Measurements from ENCODE around the gene TTLL11. TPM values are rescaled to one million over a fixed set of nuclear protein-coding genes. Genes with fewer than 3 reads are reported as not detected.
A peak's percentile ranks its signal among the peaks of the same experiment; 100 is the strongest.

TTLL11 gene
- polyA plus RNA-seq, 1 of the 3 experiments (the other 2 are of a cell fraction): 6.8 TPM

- Histone ChIP-seq H3F3A (replicated peaks; ENCODE audit: insufficient read depth) (no peaks in the 10 kb centered on the region), H3K36me3 (replicated peaks in 1 of 2; ENCODE audit: control insufficient read depth in 1 of 2, insufficient read depth in 2 of 2, low read length in 1 of 2) (no peaks in the 10 kb centered on the region), H3K9ac (no peak overlapping the region), H3K4me2 (no peak overlapping the region), H3K79me2 (ENCODE audit: insufficient read depth) (no peaks in the 10 kb centered on the region), H3K4me1 (ENCODE audit: control insufficient read depth in 1 of 2, insufficient read depth in 2 of 2, low read depth in 1 of 2, low read length in 1 of 2) (no peaks in the 10 kb centered on the region; a peak in 1 of 4 replicates), H2AFZ (ENCODE audit: low read depth) (no peak overlapping the region), H3K9me2 (no peaks in the 10 kb centered on the region), H3K27ac (ENCODE audit: low read depth in 2 of 2, low read length in 1 of 2) (no peak overlapping the region), H3K4me3 (ENCODE audit: low read depth in 2 of 2, low read length in 1 of 2) (no peak overlapping the region), H3K27me3 (ENCODE audit: insufficient read depth) (peaks cover 9% of the 10 kb centered on the region; the same call in 1 of the 2 replicates), H4K20me1 (ENCODE audit: insufficient read depth) (no peaks in the 10 kb centered on the region), H3K9me3 (no peaks in the 10 kb centered on the region)
- WGBS (ENCODE audit: low lambda C conversion rate): 73% methylated on average over 7 of the region's 9 CpGs
- TF ChIP-seq NFIC (IDR thresholded peaks at IDR 0.05; ENCODE audit: borderline replicate concordance) (no peak), ZBTB33 (IDR thresholded peaks at IDR 0.05; ENCODE audit: borderline replicate concordance, low read depth) (no peak), MAX (IDR thresholded peaks at IDR 0.05; ENCODE audit: low read depth) (no peak), TCF12 (IDR thresholded peaks at IDR 0.05) (no peak), YY1 (IDR thresholded peaks at IDR 0.05; ENCODE audit: low read depth) (no peak), RAD21 (IDR thresholded peaks at IDR 0.05; ENCODE audit: low read length) (no peak), RFX5 (IDR thresholded peaks at IDR 0.05; ENCODE audit: low read length) (no peak), CTCF (IDR thresholded peaks at IDR 0.05) (no peak), PBX3 (IDR thresholded peaks at IDR 0.05) (no peak)
- ChIA-PET CTCF (interaction anchor here (0.6 to 5.9 kb wide), 5 partner anchors 10 to 239 kb away, joined by 3 to 55 read pairs (median 23); no protein-coding TSS in a partner anchor), POLR2A (no interaction called here)
- peak; percentile 15 for DNase-seq
Measured at GRCh38 chr9:122111413-122112085, 18.4 kb upstream of the TTLL11 start.

- Histone ChIP-seq H4K20me1 (ENCODE audit: insufficient read depth) (no peaks in the 10 kb centered on the region), H3K4me3 (ENCODE audit: low read depth in 2 of 2, low read length in 1 of 2) (no peak overlapping the region), H3K27me3 (ENCODE audit: insufficient read depth) (0 out of 2 replicates have a peak, but pooled peaks cover 8% of the 10 kb centered on the region), H3K79me2 (ENCODE audit: insufficient read depth) (no peaks in the 10 kb centered on the region), H3K4me2 (no peak overlapping the region), H3K27ac (ENCODE audit: low read depth in 2 of 2, low read length in 1 of 2) (no peak overlapping the region), H3K9me2 (no peaks in the 10 kb centered on the region), H3K36me3 (replicated peaks in 1 of 2; ENCODE audit: control insufficient read depth in 1 of 2, insufficient read depth in 2 of 2, low read length in 1 of 2) (no peaks in the 10 kb centered on the region), H3F3A (replicated peaks; ENCODE audit: insufficient read depth) (no peaks in the 10 kb centered on the region), H3K4me1 (ENCODE audit: control insufficient read depth in 1 of 2, insufficient read depth in 2 of 2, low read depth in 1 of 2, low read length in 1 of 2) (no peaks in the 10 kb centered on the region), H3K9me3 (no peaks in the 10 kb centered on the region), H3K9ac (no peak overlapping the region), H2AFZ (ENCODE audit: low read depth) (no peak overlapping the region)
- POLR2A ChIA-PET: no interaction called here
- TF ChIP-seq CTCF (IDR thresholded peaks at IDR 0.05) (no peak), MEF2A (IDR thresholded peaks at IDR 0.05; ENCODE audit: borderline replicate concordance, low read depth) (no peak), ZBTB33 (IDR thresholded peaks at IDR 0.05; ENCODE audit: borderline replicate concordance, low read depth) (no peak), YY1 (IDR thresholded peaks at IDR 0.05; ENCODE audit: low read depth) (no peak)
- DNase-seq: peak; percentile 8
- CTCF ChIA-PET: interaction anchor here (1.2 to 5.9 kb wide), 5 partner anchors 11 to 240 kb away, joined by 3 to 55 read pairs (median 23); no protein-coding TSS in a partner anchor
- WGBS (ENCODE audit: low lambda C conversion rate): 68% methylated on average over 5 of the region's 7 CpGs
Measured at GRCh38 chr9:122110100-122110833, 17.2 kb upstream of the TTLL11 start.

Measured in SK-N-SH (cell line).